Measurements from ENCODE around the gene RFC1.
A peak's percentile ranks its signal among the peaks of the same experiment; 100 is the strongest.
"Not testable (repeated sequence)": the region's sequence is repeated elsewhere in the genome, so short reads cannot be mapped to it uniquely, and the experiment has no call there.

RFC1 gene

GRCh38 chr4:39354254-39354552 lies 12.0 kb downstream of the RFC1 start:
- peak overlapping the region; percentile 28 for H3K4me3 ChIP-seq (ENCODE audit: low read depth, low read length)

DNA sequence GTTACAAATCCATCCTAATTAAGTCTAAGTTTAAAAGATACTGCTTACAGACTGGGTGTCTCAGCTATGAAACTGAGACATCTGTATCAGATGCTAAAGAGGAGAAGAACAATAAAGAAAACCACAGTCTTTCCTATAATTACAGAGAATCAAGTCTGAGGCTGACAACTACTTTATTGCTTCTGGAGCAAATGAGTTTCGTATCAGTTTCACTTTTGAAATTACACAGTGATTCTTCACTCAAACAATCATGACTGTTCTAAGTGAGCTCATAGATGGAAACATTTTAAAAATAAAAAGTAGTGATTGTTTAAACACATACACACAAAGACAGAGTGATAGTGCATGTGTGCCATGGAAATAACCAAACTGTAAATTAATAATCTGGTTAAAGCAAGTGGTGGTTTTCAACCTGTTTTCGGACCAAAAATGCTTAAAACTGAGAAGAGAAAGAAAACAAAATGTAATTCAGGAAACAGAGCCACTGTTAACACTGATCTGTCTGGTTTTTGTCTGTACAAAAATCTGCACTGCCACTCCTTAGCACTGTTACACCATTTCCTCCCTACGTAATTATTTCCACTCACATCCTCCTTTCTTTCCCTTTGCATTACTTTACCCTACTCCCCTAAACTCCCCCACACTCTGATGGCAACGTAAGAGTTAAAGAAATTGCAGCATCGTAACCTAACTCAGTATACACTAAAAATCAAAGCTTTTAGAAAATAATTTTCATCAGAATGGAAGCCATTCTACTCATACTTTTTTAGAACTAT lies 12.5 kb downstream of the RFC1 start:
- peak overlapping the region; percentile 28 for H3K4me3 ChIP-seq (ENCODE audit: low read depth, low read length)
- no peak for DNase-seq (ENCODE audit: low read depth)

More at GRCh38 chr4:39354254-39354552, 12.0 kb downstream of the RFC1 start:
- DNase-seq (ENCODE audit: low read depth), result no peak

- not testable (repeated sequence) for DNase-seq (ENCODE audit: low read depth); H3K4me3 ChIP-seq (ENCODE audit: low read depth, low read length)
These were observed 13.0 kb downstream of the RFC1 start for GRCh38 chr4:39353149-39353477.

DNA sequence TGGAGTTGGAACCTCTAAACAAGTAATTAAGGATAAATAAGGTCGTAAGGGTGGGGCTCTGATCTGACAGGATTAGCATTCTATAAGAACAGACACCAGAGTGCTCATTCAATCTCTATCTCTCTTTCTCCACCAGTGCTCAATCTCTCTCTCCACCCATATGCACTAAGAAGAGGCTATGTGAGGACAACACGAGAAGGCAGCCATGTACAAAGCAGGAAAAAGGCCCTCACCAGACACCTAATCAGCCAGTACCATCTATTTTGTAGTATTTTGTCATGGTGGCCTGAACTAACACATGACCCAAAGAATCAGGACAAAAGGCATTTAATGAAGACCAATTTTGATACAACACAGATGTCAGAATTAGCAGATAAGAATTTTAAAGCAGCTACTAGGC lies 16.8 kb downstream of the RFC1 start:
- no peak for DNase-seq (ENCODE audit: low read depth)
- no peak overlapping the region for H3K4me3 ChIP-seq (ENCODE audit: low read depth, low read length)

- H3K4me3 ChIP-seq (ENCODE audit: low read depth, low read length), result no peak overlapping the region
- DNase-seq (ENCODE audit: low read depth), result no peak
These were observed 17.5 kb downstream of the RFC1 start for GRCh38 chr4:39348371-39349315.

DNA sequence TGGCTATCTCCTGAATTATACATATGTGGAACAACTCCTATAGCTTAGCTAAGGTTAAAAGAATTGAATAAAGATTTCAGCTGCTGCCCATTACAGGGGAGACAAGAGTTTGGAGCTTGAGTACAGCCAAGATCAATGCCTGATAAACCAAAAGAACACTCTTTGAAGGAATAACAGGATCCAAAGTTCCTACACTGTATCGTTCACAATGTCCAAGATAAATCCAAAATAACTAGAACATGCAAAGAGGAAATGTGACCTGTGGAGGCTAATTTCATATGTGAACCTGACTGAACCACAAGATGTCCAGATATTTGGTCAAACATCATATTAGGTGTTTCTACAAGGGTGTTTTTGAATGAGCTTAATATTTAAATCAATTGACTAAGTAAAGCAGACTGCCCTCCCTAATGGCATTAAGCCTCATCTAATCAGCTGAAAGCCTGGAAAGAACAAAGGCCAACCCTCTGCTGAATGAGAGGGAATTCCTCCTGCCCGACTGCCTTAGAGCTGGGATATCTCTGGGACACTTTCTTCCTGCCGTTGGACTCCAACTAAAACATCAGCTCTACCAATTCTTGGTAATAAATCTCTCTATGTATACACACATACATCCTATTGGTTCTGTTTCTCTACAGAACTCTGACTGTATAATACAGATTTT lies 19.2 kb downstream of the RFC1 start:
- no peak for DNase-seq (ENCODE audit: low read depth)
- no peak overlapping the region for H3K4me3 ChIP-seq (ENCODE audit: low read depth, low read length)

DNA sequence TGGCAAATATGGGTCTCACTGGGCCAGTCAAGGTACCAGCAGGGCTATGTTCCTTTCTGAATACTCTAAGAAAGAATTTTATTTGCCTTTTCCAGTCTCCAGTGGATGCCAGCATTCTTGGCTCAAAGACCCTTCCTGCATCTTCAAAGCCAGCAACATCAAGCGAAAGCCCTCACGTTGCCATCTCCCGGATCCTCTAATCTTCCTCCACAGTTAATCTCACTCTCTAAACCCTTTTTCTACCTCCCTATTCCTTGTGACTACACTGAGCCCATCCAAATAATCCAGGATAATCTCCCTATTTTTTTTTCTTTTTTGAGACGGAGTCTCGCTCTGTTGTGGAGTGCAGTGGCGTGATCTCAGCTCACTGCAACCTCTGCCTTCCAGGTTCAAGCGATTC lies 23.4 kb downstream of the RFC1 start:
- no peak overlapping the region for H3K4me3 ChIP-seq (ENCODE audit: low read depth, low read length)

GRCh38 chr4:39341075-39341725 lies 25.0 kb downstream of the RFC1 start:
- H3K4me3 ChIP-seq (ENCODE audit: low read depth, low read length), result no peak overlapping the region
- DNase-seq (ENCODE audit: low read depth), result no peak

More for the DNA sequence above, 23.4 kb downstream of the RFC1 start:
- DNase-seq (ENCODE audit: low read depth), result no peak

DNA sequence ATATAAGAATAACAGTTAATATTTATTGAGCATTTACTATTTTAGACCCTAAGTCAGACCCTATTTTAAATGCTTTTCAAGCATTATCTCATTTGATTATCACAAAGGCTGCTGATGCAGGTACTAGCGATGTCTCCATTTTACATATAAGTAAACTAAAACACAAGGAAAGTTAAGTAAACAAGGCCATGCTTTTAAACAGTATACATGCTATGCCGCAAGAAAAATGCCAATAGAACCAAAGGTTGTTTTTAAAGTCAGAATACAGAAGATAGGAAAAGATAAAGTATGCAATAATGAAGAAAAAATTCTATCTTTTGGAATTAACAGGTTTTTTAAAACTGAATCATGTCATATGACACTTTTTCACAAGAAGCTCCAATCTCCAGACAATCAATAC lies 26.2 kb downstream of the RFC1 start:
- no peak for DNase-seq (ENCODE audit: low read depth)
- no peak overlapping the region for H3K4me3 ChIP-seq (ENCODE audit: low read depth, low read length)

GRCh38 chr4:39337841-39338240 lies 28.3 kb downstream of the RFC1 start:
- DNase-seq (ENCODE audit: low read depth), result no peak
- H3K4me3 ChIP-seq (ENCODE audit: low read depth, low read length), result no peak overlapping the region

DNA sequence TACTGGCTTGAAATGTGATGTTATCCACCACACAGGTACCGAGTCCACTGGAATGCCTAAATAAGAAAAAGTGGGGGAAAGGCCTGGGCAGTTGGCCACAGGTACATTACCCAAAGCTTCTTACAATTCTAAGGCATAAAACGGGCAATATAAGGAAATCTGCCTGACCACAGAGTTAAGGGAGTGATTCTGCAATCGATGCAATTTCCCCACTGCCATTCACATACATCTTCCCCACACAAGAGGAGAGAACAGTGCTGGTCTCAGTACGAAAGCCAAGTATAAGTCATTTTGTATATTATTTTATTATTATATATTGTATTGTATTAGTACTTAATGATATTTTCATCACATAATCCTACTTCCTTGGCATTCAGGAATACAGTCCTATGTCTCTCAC lies 30.6 kb downstream of the RFC1 start:
- no peak for DNase-seq (ENCODE audit: low read depth)

DNA sequence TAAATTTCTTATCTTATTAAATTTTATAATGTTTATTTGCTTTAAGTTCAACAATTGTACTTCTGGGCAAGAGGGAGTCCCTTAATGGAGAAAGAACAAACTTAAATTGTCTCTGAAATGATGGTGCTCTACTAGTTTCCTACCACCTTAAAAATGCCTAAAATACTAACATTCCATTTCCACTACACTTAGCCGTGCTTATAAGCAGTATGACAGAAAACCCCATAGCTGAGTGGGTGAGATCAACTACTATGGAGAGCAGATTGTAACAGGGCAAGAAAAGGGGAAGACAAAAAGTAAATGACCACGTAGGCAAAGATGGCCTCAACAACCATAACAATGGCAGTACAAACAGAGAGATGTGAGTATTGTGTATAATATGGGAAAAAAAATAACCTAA lies 35.0 kb downstream of the RFC1 start:
- no peak overlapping the region for H3K4me3 ChIP-seq (ENCODE audit: low read depth, low read length)
- no peak for DNase-seq (ENCODE audit: low read depth)

More for the DNA sequence above, 30.6 kb downstream of the RFC1 start:
- H3K4me3 ChIP-seq (ENCODE audit: low read depth, low read length), result no peak overlapping the region

DNA sequence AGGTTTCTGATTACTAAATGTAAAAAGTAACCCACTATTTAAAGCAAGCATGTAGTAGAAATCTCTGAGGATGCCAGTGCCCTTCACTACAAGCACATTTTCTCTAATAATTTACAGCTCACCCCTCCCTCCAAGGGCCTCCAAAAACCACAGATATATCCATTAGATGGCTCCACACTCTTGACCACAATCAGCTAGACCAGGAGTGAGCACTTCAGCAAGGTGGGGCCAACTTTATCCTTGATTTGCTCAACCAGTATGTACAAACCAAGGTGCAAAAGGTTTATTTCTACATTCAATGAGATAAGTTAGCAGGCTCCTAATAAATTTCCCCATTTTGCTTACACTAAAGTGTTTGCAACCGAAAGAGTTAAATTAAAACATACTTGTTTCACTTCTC lies 35.8 kb downstream of the RFC1 start:
- no peak for DNase-seq (ENCODE audit: low read depth)
- no peak overlapping the region for H3K4me3 ChIP-seq (ENCODE audit: low read depth, low read length)

DNA sequence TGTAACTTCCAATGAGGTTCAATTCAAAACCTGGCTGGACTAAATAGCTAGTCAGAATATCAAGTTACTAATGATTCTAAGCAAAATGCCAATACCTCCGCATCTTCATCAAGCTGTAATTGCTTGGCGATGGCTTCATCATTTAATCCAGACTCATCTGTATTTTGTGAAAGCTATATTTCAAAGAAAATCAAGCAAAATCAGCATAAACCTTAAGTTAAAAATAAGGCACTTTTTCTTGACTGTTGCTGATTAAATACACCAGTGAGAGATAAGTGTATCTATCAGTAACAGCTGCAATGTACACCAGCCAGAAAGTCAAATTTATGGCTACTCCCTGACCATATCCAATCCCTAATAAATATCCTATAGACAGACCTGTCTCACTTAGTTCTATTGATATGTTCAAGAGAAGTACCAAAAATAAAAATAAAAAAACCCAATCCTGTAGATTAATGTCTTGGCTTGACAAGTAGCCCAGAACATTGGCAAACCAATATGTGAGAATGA lies 39.6 kb downstream of the RFC1 start:
- no peak overlapping the region for H3K4me3 ChIP-seq (ENCODE audit: low read depth, low read length)

GRCh38 chr4:39324897-39325613 lies 41.1 kb downstream of the RFC1 start:
- no peak for DNase-seq (ENCODE audit: low read depth)
- no peak overlapping the region for H3K4me3 ChIP-seq (ENCODE audit: low read depth, low read length)

More for the DNA sequence above, 39.6 kb downstream of the RFC1 start:
- no peak for DNase-seq (ENCODE audit: low read depth)

DNA sequence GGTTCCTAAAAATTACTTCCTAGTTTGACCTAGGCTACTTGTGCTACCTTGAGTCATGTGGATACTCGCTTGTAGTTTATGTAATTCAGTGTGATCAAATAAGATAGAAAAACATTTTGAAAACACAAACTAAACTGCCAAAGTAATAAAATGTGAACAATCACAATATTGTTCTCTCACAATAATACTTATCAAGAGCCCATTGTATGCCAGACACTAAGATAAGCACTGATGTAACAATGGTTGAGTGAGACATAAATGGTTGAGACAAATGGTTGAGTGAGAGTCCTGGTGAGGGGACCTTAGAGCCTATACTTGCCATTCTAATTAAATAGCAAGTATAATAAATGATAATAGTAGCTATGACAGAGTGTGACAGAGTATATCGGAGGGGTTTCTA lies 41.7 kb downstream of the RFC1 start:
- DNase-seq (ENCODE audit: low read depth), result no peak
- no peak overlapping the region for H3K4me3 ChIP-seq (ENCODE audit: low read depth, low read length)

DNA sequence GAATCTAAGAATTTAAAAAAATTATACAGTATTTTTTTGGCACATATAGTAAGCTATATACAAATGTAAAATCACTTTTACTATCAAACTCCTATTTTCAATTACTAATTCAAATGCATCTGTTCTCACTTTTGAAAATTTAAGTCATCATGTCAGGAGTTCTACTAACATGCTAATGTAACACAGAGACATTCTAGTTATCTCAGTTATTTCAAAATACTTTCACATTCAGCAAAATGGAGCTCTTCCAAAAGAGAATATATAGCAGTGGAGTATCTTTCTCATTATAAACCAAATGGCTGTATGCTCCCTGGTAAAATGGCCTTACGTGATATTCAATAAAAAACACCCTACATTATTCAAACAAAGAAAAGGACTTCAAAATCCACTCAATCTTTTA lies 42.3 kb downstream of the RFC1 start:
- no peak overlapping the region for H3K4me3 ChIP-seq (ENCODE audit: low read depth, low read length)
- no peak for DNase-seq (ENCODE audit: low read depth)

- no peak for DNase-seq (ENCODE audit: low read depth)
- H3K4me3 ChIP-seq (ENCODE audit: low read depth, low read length), result no peak overlapping the region
These were observed 45.6 kb downstream of the RFC1 start for GRCh38 chr4:39320381-39321115.
